K562 (cell line): Measurements from ENCODE around the gene NDUFS8. TPM values are rescaled to one million over a fixed set of nuclear protein-coding genes. Genes with fewer than 3 reads are reported as not detected.
A peak's percentile ranks its signal among the peaks of the same experiment; 100 is the strongest.

ENCODE experiments used
- ATAC-seq: fragments of 200-7000 bp; cut with Tn5 transposase; 3 replicates; pipeline ENCODE4 v1.9.1; 2020; ENCODE audit warnings: moderate library complexity
- BruUV-seq: library from RNA; stranded (reverse); fragments of 400-500 nt; replicated peaks from 2 replicates; lab custom pipeline; 2021; lab: Mats Ljungman, UMichigan
- CTCF ChIA-PET: fragments of 300-600 bp; formaldehyde crosslinking; extraction: SDS; loops from one replicate; lab custom pipeline; 2021; ENCODE audit warnings: low intra/inter-chr PET ratio; lab: Yijun Ruan, JAX
- POLR2A ChIA-PET: fragments of 300-600, 350-650 bp; sonication (Branson Sonifier 250); formaldehyde crosslinking; extraction: SDS; loops from one replicate; lab custom pipeline; 2021; ENCODE audit warnings: antibody characterized with exemption, inconsistent platforms; lab: Yijun Ruan, JAX
- DNase-seq, 4 experiments: peaks; one replicate each; pipeline versions ENCODE4 v3.0.0 to v3.0.0-alpha.2; 2011 to 2018; ENCODE audit warnings: low spot score in 3 of 4, mixed read lengths in 3 of 4; ENCODE audit errors: extremely low read depth in 1 of 4
- FAIRE-seq: peaks from 2 replicates; lab custom pipeline; 2011; peaks lifted over from hg19 to GRCh38; lab: Jason Lieb, UNC
- H2AFZ ChIP-seq: 2 replicates; pipeline ENCODE4 v1.6.0; 2011; ENCODE audit warnings: low read depth, low read length, control low read depth, inconsistent platforms
- H3K27ac ChIP-seq: fragments of 200-600 bp; 3 replicates; pipeline ENCODE4 v1.8.0; 2011; ENCODE audit warnings: low read depth, mild to moderate bottlenecking, control low read depth, inconsistent platforms, low read length, moderate library complexity, mixed read lengths; ENCODE audit errors: extremely low read depth
- H3K27me3 ChIP-seq, 2 experiments: fragments of 300-600 bp in 1 of 2; 2 replicates in 1 of 2; 3 replicates in 1 of 2; pipeline versions ENCODE4 v1.6.0 to v1.8.0; 2011; ENCODE audit warnings: inconsistent platforms in 2 of 2, low read length in 2 of 2, mild to moderate bottlenecking in 1 of 2, mixed read lengths in 1 of 2, moderate library complexity in 1 of 2; ENCODE audit not compliant: control insufficient read depth in 2 of 2, insufficient read depth in 2 of 2
- H3K36me3 ChIP-seq: fragments of 300-600 bp; 3 replicates; pipeline ENCODE4 v1.8.0; 2011; ENCODE audit warnings: mild to moderate bottlenecking, low read length, inconsistent platforms; ENCODE audit not compliant: control insufficient read depth, insufficient read depth
- H3K4me1 ChIP-seq, 2 experiments: fragments of 200-600 bp in 1 of 2; replicated peaks in 1 of 2; 2 replicates in 1 of 2; 3 replicates in 1 of 2; pipeline versions ENCODE4 v1.5.1 to v1.8.0; 2011; ENCODE audit warnings: inconsistent platforms in 2 of 2, low read length in 2 of 2, mild to moderate bottlenecking in 1 of 2, mixed read lengths in 1 of 2, moderate library complexity in 1 of 2; ENCODE audit not compliant: control insufficient read depth in 2 of 2, insufficient read depth in 2 of 2
- H3K4me2 ChIP-seq: 2 replicates; pipeline ENCODE4 v1.6.1; 2011; ENCODE audit warnings: low read length, control low read depth, inconsistent platforms, mixed read lengths; ENCODE audit not compliant: insufficient read depth
- H3K4me3 ChIP-seq: fragments of 200-600 bp; sonication (generic), shearing (Covaris generic); 2 replicates; pipeline ENCODE4 v1.5.1; 2016; ENCODE audit warnings: control low read depth, inconsistent platforms
- H3K79me2 ChIP-seq: fragments of 200-600 bp; 3 replicates; pipeline ENCODE4 v1.8.0; 2011; ENCODE audit warnings: low read length, inconsistent platforms; ENCODE audit not compliant: control insufficient read depth, insufficient read depth
- H3K9ac ChIP-seq, 2 experiments: 2 replicates each; pipeline versions ENCODE4 v1.6.0 to v1.6.1; 2011; ENCODE audit warnings: low read depth in 2 of 2, low read length in 2 of 2, control low read depth in 1 of 2, inconsistent platforms in 1 of 2, mild to moderate bottlenecking in 1 of 2, mixed read lengths in 1 of 2; ENCODE audit not compliant: insufficient read depth in 1 of 2
- H3K9me1 ChIP-seq: one replicate; pipeline ENCODE4 v1.6.0; 2011; ENCODE audit warnings: inconsistent platforms, mild to moderate bottlenecking, low read length, moderate library complexity; ENCODE audit not compliant: control insufficient read depth, insufficient read depth
- H3K9me3 ChIP-seq: replicated peaks from 2 replicates; pipeline ENCODE4 v1.5.1; 2011; ENCODE audit warnings: low read depth, low read length, inconsistent platforms; ENCODE audit not compliant: control insufficient read depth, insufficient read depth
- H4K20me1 ChIP-seq: replicated peaks from 2 replicates; pipeline ENCODE4 v1.6.1; 2011; ENCODE audit warnings: low read length, inconsistent platforms, mixed read lengths; ENCODE audit not compliant: control insufficient read depth, insufficient read depth
- KLF16 ChIP-seq: IDR thresholded peaks from 2 replicates; pipeline ENCODE4 v1.6.1; 2016; ENCODE audit warnings: antibody characterized with exemption
- POLR2G ChIP-seq: fragments of 200-400 bp; formaldehyde crosslinking; IDR thresholded peaks from 2 replicates; pipeline ENCODE4 v1.6.1; 2017; ENCODE audit warnings: low read depth, mild to moderate bottlenecking, antibody characterized with exemption, low read length, moderate library complexity
- PRMT5 ChIP-seq: sonication (generic); formaldehyde crosslinking; IDR thresholded peaks from 2 replicates; pipeline ENCODE4 v1.5.0; 2020; ENCODE audit warnings: missing genetic modification reagents
- ZNF263 ChIP-seq: sonication (generic); formaldehyde crosslinking; IDR thresholded peaks from 2 replicates; pipeline ENCODE4 v1.8.0; 2022; ENCODE audit warnings: mild to moderate bottlenecking, missing genetic modification reagents, borderline replicate concordance
- WGBS: fragments of 100-300 bp; shearing (Covaris generic); methylation state at CpG from one replicate; pipeline ENCODE4 v1.1.6; 2016; ENCODE audit warnings: low coverage, mixed read lengths; ENCODE audit not compliant: insufficient coverage; ENCODE audit errors: missing lambda C conversion rate; 5-methylcytosine and 5-hydroxymethylcytosine counted together
- in situ Hi-C: fragments of 300-500 bp; cut with MboI; formaldehyde crosslinking; loops from 4 replicates; pipeline ENCODE4 v1.15.0; 2018; ENCODE audit warnings: inconsistent platforms, mixed read lengths
- intact Hi-C: fragments of 100-400 bp; cut with micrococcal nuclease; formaldehyde crosslinking; loops from 2 replicates; pipeline ENCODE4 v1.14.2; 2022
- polyA plus RNA-seq, 8 experiments: library from polyadenylated mRNA; depleted of rRNA in 4 of 8; stranded (reverse) in 5 of 8; unstranded in 3 of 8; fragments of >200 nt; fragmentation: Nextera tagmentation in 2 of 8; fragmentation: Illumina TruSeq in 1 of 8; extraction: Ambion mirVana in 2 of 8; extraction: Trizol in 1 of 8; gene quantifications; 2 replicates each; pipeline versions ENCODE4 v1.2.1 to v1.2.3, GENCODE V29; 2011 to 2014; ENCODE audit warnings: inconsistent platforms in 1 of 8, missing spikeins in 1 of 8
- total RNA-seq, 7 experiments: library from RNA; depleted of rRNA in 6 of 7; stranded (reverse); fragments of >200 nt in 6 of 7; fragmentation: Illumina TruSeq in 2 of 7; extraction: Trizol in 2 of 7; gene quantifications; 2 replicates each; pipeline versions ENCODE4 v1.2.1 to v1.2.3, GENCODE V29; 2011 to 2021; ENCODE audit warnings: low replicate concordance in 1 of 7

Gene NDUFS8
- total and polyA plus RNA-seq, 9 of the 15 experiments (the other 6 are each of a cell fraction or from before 2014, with no cell fraction given): 36.5 to 351 (median 101) TPM

- in situ Hi-C loops (no loop called here), intact Hi-C loops (no loop called here)
- H3K9me3 ChIP-seq: no peaks in the 10 kb centered on the region
- FAIRE-seq: no peak
- no peaks in the 10 kb centered on the region for H3K9me1 ChIP-seq
- H3K36me3 ChIP-seq: peaks cover 66% of the 10 kb centered on the region; the same call in 2 of the 3 replicates
- POLR2A ChIA-PET: interaction anchor here (0.6 to 4.8 kb wide), 6 partner anchors 11 to 104 kb away, joined by 3 to 55 read pairs (median 6); partner anchors contain the start of gene TCIRG1
- CTCF ChIA-PET: no interaction called here
- H3K27me3 ChIP-seq: no peaks in the 10 kb centered on the region
- H3K4me3 ChIP-seq: no peak overlapping the region
- H4K20me1 ChIP-seq: no peaks in the 10 kb centered on the region; the same call in 1 of the 2 replicates
- H3K27ac ChIP-seq: no peak overlapping the region
- peaks cover 0 to 26% of the 10 kb centered on the region in 2 experiments; a peak in 1 of 5 replicates for H3K4me1 ChIP-seq
- no TSS peak for BruUV-seq
- DNase-seq: no peak
- no peaks in the 10 kb centered on the region for H3K79me2 ChIP-seq
- H3K9ac ChIP-seq: peak overlapping the region in 1 of 2 experiments; percentile 46; a peak in 2 of 4 replicates
- H2AFZ ChIP-seq: no peak overlapping the region
- WGBS: 83% methylated on average over 15 of the region's 15 CpGs
- TF ChIP-seq PRMT5 (CRISPR knock-in tag) (no peak), KLF16 (no peak), POLR2G (peak; percentile 43), ZNF263 (CRISPR knock-in tag) (peak; percentile 70; the same call in 1 of the 2 replicates)
- ATAC-seq: no peak
- H3K4me2 ChIP-seq: no peak overlapping the region
Observed at GRCh38 chr11:68052137-68052873, 21.8 kb downstream of the NDUFS8 start.
